Astrocyte (in vitro differentiated cells and primary cell): Measurements from ENCODE around the gene SLC4A1. TPM values are rescaled to one million over a fixed set of nuclear protein-coding genes. Genes with fewer than 3 reads are reported as not detected.
"Not testable (repeated sequence)": the region's sequence is repeated elsewhere in the genome, so short reads cannot be mapped to it uniquely, and the experiment has no call there.

Experiments used
- DNase-seq: peaks from one replicate; pipeline ENCODE4 v3.0.0-alpha.2; 2010; ENCODE audit warnings: low read depth
- FAIRE-seq: peaks from 2 replicates; lab custom pipeline; 2011; peaks lifted over from hg19 to GRCh38; lab: Jason Lieb, UNC
- H2AFZ ChIP-seq: 2 replicates; pipeline ENCODE4 v1.6.0; 2012; ENCODE audit warnings: low read depth, low read length, inconsistent platforms
- H3K27ac ChIP-seq: 2 replicates; pipeline ENCODE4 v1.5.1; 2011; ENCODE audit warnings: low read depth, low read length, inconsistent platforms
- H3K27me3 ChIP-seq: 2 replicates; pipeline ENCODE4 v1.6.0; 2011; ENCODE audit warnings: low read length, inconsistent platforms; ENCODE audit not compliant: insufficient read depth
- H3K36me3 ChIP-seq: 2 replicates; pipeline ENCODE4 v1.5.1; 2011; ENCODE audit warnings: low read length, inconsistent platforms; ENCODE audit not compliant: insufficient read depth
- H3K4me1 ChIP-seq: 2 replicates; pipeline ENCODE4 v1.5.1; 2011; ENCODE audit warnings: low read length, inconsistent platforms; ENCODE audit not compliant: insufficient read depth
- H3K4me2 ChIP-seq: 2 replicates; pipeline ENCODE4 v1.6.0; 2012; ENCODE audit warnings: low read length, inconsistent platforms
- H3K4me3 ChIP-seq: 2 replicates; pipeline ENCODE4 v1.5.1; 2011; ENCODE audit warnings: low read depth, mild to moderate bottlenecking, low read length, inconsistent platforms; ENCODE audit not compliant: insufficient read depth
- H3K79me2 ChIP-seq: 2 replicates; pipeline ENCODE4 v1.6.0; 2012; ENCODE audit warnings: mild to moderate bottlenecking, low read length, inconsistent platforms; ENCODE audit not compliant: insufficient read depth
- H3K9ac ChIP-seq: 2 replicates; pipeline ENCODE4 v1.6.0; 2012; ENCODE audit warnings: mild to moderate bottlenecking, low read length, inconsistent platforms
- H3K9me3 ChIP-seq: 2 replicates; pipeline ENCODE4 v1.5.1; 2012; ENCODE audit warnings: low read depth, mild to moderate bottlenecking, low read length, inconsistent platforms; ENCODE audit not compliant: insufficient read depth
- H4K20me1 ChIP-seq: 2 replicates; pipeline ENCODE4 v1.6.0; 2012; ENCODE audit warnings: low read length, inconsistent platforms; ENCODE audit not compliant: insufficient read depth
- H3K27ac Mint-ChIP-seq: one replicate; pipeline ENCODE4 v1.8.0; 2021; ENCODE audit warnings: mild to moderate bottlenecking, mixed read lengths; ENCODE audit not compliant: unreplicated experiment
- H3K27me3 Mint-ChIP-seq: one replicate; pipeline ENCODE4 v1.8.0; 2021; ENCODE audit warnings: low read depth, mixed read lengths; ENCODE audit not compliant: unreplicated experiment
- H3K36me3 Mint-ChIP-seq: one replicate; pipeline ENCODE4 v1.8.0; 2021; ENCODE audit warnings: low read depth, mixed read lengths; ENCODE audit not compliant: unreplicated experiment
- H3K4me1 Mint-ChIP-seq: one replicate; pipeline ENCODE4 v1.8.0; 2021; ENCODE audit warnings: low read depth, mixed read lengths; ENCODE audit not compliant: unreplicated experiment
- H3K4me3 Mint-ChIP-seq: one replicate; pipeline ENCODE4 v1.8.0; 2021; ENCODE audit warnings: mild to moderate bottlenecking, moderate library complexity, mixed read lengths; ENCODE audit not compliant: unreplicated experiment
- H3K9me3 Mint-ChIP-seq: one replicate; pipeline ENCODE4 v1.8.0; 2021; ENCODE audit warnings: mild to moderate bottlenecking, mixed read lengths; ENCODE audit not compliant: unreplicated experiment
- EZH2 ChIP-seq: IDR thresholded peaks from 2 replicates; pipeline ENCODE4 v1.6.1; 2012; ENCODE audit warnings: mild to moderate bottlenecking, low read length, inconsistent platforms; ENCODE audit not compliant: insufficient read depth
- total RNA-seq: library from RNA; stranded (reverse); gene quantifications from 2 replicates; pipeline ENCODE4 v1.2.1, GENCODE V29; 2021
- TF ChIP-seq, protein P1 (sequence below): IDR thresholded peaks from 2 replicates; pipeline ENCODE4 v1.5.1; 2011; ENCODE audit warnings: low read depth, mild to moderate bottlenecking, inconsistent platforms, low read length, moderate library complexity; ENCODE audit not compliant: insufficient read depth

The SLC4A1 gene
- total RNA-seq, 1 donor from 2014 or later: not detected

GRCh38 chr17:44247876-44248736 is 19.8 kb downstream of the SLC4A1 start:
- Histone ChIP-seq H3K4me3 (no peak overlapping the region), H2AFZ (no peak overlapping the region), H4K20me1 (no peaks in the 10 kb centered on the region), H3K9me3 (no peaks in the 10 kb centered on the region), H3K27me3 (no peaks in the 10 kb centered on the region), H3K4me2 (no peak overlapping the region), H3K4me1 (no peaks in the 10 kb centered on the region), H3K27ac (no peak overlapping the region), H3K9ac (no peak overlapping the region), H3K36me3 (no peaks in the 10 kb centered on the region), H3K79me2 (no peaks in the 10 kb centered on the region)
- Mint-ChIP-seq H3K4me3 (no peak overlapping the region), H3K4me1 (no peaks in the 10 kb centered on the region), H3K36me3 (no peaks in the 10 kb centered on the region), H3K27ac (no peak overlapping the region), H3K9me3 (no peaks in the 10 kb centered on the region), H3K27me3 (peaks cover 16% of the 10 kb centered on the region)
- no peak for DNase-seq
- no peak for FAIRE-seq
- TF ChIP-seq, protein P1, sequence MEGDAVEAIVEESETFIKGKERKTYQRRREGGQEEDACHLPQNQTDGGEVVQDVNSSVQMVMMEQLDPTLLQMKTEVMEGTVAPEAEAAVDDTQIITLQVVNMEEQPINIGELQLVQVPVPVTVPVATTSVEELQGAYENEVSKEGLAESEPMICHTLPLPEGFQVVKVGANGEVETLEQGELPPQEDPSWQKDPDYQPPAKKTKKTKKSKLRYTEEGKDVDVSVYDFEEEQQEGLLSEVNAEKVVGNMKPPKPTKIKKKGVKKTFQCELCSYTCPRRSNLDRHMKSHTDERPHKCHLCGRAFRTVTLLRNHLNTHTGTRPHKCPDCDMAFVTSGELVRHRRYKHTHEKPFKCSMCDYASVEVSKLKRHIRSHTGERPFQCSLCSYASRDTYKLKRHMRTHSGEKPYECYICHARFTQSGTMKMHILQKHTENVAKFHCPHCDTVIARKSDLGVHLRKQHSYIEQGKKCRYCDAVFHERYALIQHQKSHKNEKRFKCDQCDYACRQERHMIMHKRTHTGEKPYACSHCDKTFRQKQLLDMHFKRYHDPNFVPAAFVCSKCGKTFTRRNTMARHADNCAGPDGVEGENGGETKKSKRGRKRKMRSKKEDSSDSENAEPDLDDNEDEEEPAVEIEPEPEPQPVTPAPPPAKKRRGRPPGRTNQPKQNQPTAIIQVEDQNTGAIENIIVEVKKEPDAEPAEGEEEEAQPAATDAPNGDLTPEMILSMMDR: no peak
- no peak for TF ChIP-seq EZH2

- H3K36me3 ChIP-seq: no peaks in the 10 kb centered on the region
- H3K27ac ChIP-seq: no peak overlapping the region
- no peaks in the 10 kb centered on the region for H3K27me3 ChIP-seq
- FAIRE-seq: no peak
- peaks cover 16% of the 10 kb centered on the region for H3K27me3 Mint-ChIP-seq
- H3K4me2 ChIP-seq: no peak overlapping the region
- no peaks in the 10 kb centered on the region for H3K36me3 Mint-ChIP-seq
- no peaks in the 10 kb centered on the region for H3K9me3 Mint-ChIP-seq
- H3K4me1 ChIP-seq: no peaks in the 10 kb centered on the region
- H3K4me3 Mint-ChIP-seq: no peak overlapping the region
- no peaks in the 10 kb centered on the region for H3K79me2 ChIP-seq
- no peaks in the 10 kb centered on the region for H4K20me1 ChIP-seq
- no peak overlapping the region for H3K9ac ChIP-seq
- no peak overlapping the region for H3K27ac Mint-ChIP-seq
- H2AFZ ChIP-seq: no peak overlapping the region
- H3K4me1 Mint-ChIP-seq: no peaks in the 10 kb centered on the region
- DNase-seq: no peak
- no peak overlapping the region for H3K4me3 ChIP-seq
- TF ChIP-seq, protein P1: no peak
- no peak for TF ChIP-seq EZH2
- no peaks in the 10 kb centered on the region for H3K9me3 ChIP-seq
Observed at GRCh38 chr17:44247440-44247841, 20.5 kb downstream of the SLC4A1 start.

- no peaks in the 10 kb centered on the region for H3K36me3 ChIP-seq
- FAIRE-seq: no peak
- no peaks in the 10 kb centered on the region for H3K4me1 ChIP-seq
- H3K4me1 Mint-ChIP-seq: no peaks in the 10 kb centered on the region
- no peaks in the 10 kb centered on the region for H3K9me3 Mint-ChIP-seq
- no peak overlapping the region for H3K27ac Mint-ChIP-seq
- no peak overlapping the region for H2AFZ ChIP-seq
- DNase-seq: no peak
- no peak overlapping the region for H3K4me3 Mint-ChIP-seq
- no peaks in the 10 kb centered on the region for H3K36me3 Mint-ChIP-seq
- H3K4me2 ChIP-seq: no peak overlapping the region
- no peak overlapping the region for H3K9ac ChIP-seq
- no peaks in the 10 kb centered on the region for H3K79me2 ChIP-seq
- TF ChIP-seq EZH2: no peak
- TF ChIP-seq, protein P1: no peak
- H3K27me3 Mint-ChIP-seq: peaks cover 3% of the 10 kb centered on the region
- H3K9me3 ChIP-seq: no peaks in the 10 kb centered on the region
- H3K27me3 ChIP-seq: no peaks in the 10 kb centered on the region
- H3K27ac ChIP-seq: no peak overlapping the region
- no peak overlapping the region for H3K4me3 ChIP-seq
- H4K20me1 ChIP-seq: no peaks in the 10 kb centered on the region
Observed at GRCh38 chr17:44241106-44241624, 26.8 kb downstream of the SLC4A1 start.

- FAIRE-seq, H3K9me3 Mint-ChIP-seq, H3K36me3 ChIP-seq, H3K79me2 ChIP-seq, H4K20me1 ChIP-seq, H3K27ac Mint-ChIP-seq, H3K27me3 ChIP-seq, H2AFZ ChIP-seq, H3K36me3 Mint-ChIP-seq, H3K27me3 Mint-ChIP-seq, H3K9ac ChIP-seq, H3K4me1 Mint-ChIP-seq, DNase-seq, H3K4me2 ChIP-seq, H3K9me3 ChIP-seq, H3K4me3 ChIP-seq, H3K27ac ChIP-seq, H3K4me3 Mint-ChIP-seq: not testable (repeated sequence)
- peaks cover 15% of the 10 kb centered on the region for H3K4me1 ChIP-seq
Observed at GRCh38 chr17:44237886-44238285, 30.0 kb downstream of the SLC4A1 start.
